ENCODE data around the gene METTL1. TPM values are rescaled to one million over a fixed set of nuclear protein-coding genes. Genes with fewer than 3 reads are reported as not detected.
A peak's percentile ranks its signal among the peaks of the same experiment; 100 is the strongest.

METTL1 gene
- total and polyA plus RNA-seq, 9 of the 15 experiments (the other 6 are each of a cell fraction or from before 2014, with no cell fraction given): 12.6 to 65.9 (median 39.2) TPM

DNA sequence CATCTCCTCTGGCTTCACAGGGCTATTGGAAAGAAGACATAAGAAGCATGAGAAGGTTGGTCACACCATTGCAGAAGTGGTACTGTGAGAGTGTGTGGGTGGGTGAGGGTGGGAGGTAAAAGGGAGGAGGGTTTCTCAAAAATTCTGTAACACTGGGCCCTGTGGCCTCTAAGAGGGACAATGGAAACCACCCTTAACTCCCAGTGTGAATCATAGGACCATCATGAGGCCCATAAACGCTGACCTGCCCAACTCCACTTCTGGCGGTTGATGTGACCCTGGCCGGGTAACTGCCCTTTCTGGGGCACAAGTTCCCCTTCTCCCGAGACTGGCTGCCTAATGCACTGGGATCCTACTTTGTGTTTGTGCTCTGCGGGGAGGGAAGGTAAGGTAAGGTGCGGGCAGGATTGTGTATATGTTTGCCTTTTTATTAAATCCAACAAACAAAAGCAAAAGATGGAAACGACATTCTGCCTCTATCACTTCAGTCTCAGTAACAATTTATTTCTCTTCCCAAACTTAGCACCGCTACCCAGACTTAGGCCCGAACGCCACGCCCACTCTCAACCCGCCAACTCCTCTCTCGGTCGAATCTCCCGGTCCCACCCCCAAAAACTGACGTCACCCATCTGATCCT, 551 bp downstream of the METTL1 start (continued):
- TF ChIP-seq, protein P1, sequence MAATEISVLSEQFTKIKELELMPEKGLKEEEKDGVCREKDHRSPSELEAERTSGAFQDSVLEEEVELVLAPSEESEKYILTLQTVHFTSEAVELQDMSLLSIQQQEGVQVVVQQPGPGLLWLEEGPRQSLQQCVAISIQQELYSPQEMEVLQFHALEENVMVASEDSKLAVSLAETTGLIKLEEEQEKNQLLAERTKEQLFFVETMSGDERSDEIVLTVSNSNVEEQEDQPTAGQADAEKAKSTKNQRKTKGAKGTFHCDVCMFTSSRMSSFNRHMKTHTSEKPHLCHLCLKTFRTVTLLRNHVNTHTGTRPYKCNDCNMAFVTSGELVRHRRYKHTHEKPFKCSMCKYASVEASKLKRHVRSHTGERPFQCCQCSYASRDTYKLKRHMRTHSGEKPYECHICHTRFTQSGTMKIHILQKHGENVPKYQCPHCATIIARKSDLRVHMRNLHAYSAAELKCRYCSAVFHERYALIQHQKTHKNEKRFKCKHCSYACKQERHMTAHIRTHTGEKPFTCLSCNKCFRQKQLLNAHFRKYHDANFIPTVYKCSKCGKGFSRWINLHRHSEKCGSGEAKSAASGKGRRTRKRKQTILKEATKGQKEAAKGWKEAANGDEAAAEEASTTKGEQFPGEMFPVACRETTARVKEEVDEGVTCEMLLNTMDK (IDR thresholded peaks at IDR 0.05; ENCODE audit: borderline replicate concordance, insufficient read depth, low read depth, low read length, poor library complexity, severe bottlenecking): no peak
- TF ChIP-seq DACH1 (IDR thresholded peaks at IDR 0.05; ENCODE audit: partially characterized antibody): no peak
- no peak for TF ChIP-seq PYGO2 (tag; IDR thresholded peaks at IDR 0.05)
- peak; percentile 88; the same call in 1 of the 2 replicates for TF ChIP-seq KLF13 (tag; IDR thresholded peaks at IDR 0.05; ENCODE audit: borderline replicate concordance, low read depth)
- no peak for TF ChIP-seq ZNF507 (tag; conservative IDR thresholded peaks at IDR 0.05)
- TF ChIP-seq, protein P2, sequence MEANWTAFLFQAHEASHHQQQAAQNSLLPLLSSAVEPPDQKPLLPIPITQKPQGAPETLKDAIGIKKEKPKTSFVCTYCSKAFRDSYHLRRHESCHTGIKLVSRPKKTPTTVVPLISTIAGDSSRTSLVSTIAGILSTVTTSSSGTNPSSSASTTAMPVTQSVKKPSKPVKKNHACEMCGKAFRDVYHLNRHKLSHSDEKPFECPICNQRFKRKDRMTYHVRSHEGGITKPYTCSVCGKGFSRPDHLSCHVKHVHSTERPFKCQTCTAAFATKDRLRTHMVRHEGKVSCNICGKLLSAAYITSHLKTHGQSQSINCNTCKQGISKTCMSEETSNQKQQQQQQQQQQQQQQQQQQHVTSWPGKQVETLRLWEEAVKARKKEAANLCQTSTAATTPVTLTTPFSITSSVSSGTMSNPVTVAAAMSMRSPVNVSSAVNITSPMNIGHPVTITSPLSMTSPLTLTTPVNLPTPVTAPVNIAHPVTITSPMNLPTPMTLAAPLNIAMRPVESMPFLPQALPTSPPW (CRISPR knock-in tag; IDR thresholded peaks at IDR 0.05): no peak
- TF ChIP-seq MCM5 (IDR thresholded peaks at IDR 0.05; ENCODE audit: low read depth): no peak
- no peak for TF ChIP-seq TAL1 (IDR thresholded peaks at IDR 0.05)
- TF ChIP-seq ELF2 (CRISPR knock-in tag; IDR thresholded peaks at IDR 0.05): no peak
- no peak for TF ChIP-seq PHTF2 (CRISPR knock-in tag; IDR thresholded peaks at IDR 0.05)
- TF ChIP-seq, protein P3, sequence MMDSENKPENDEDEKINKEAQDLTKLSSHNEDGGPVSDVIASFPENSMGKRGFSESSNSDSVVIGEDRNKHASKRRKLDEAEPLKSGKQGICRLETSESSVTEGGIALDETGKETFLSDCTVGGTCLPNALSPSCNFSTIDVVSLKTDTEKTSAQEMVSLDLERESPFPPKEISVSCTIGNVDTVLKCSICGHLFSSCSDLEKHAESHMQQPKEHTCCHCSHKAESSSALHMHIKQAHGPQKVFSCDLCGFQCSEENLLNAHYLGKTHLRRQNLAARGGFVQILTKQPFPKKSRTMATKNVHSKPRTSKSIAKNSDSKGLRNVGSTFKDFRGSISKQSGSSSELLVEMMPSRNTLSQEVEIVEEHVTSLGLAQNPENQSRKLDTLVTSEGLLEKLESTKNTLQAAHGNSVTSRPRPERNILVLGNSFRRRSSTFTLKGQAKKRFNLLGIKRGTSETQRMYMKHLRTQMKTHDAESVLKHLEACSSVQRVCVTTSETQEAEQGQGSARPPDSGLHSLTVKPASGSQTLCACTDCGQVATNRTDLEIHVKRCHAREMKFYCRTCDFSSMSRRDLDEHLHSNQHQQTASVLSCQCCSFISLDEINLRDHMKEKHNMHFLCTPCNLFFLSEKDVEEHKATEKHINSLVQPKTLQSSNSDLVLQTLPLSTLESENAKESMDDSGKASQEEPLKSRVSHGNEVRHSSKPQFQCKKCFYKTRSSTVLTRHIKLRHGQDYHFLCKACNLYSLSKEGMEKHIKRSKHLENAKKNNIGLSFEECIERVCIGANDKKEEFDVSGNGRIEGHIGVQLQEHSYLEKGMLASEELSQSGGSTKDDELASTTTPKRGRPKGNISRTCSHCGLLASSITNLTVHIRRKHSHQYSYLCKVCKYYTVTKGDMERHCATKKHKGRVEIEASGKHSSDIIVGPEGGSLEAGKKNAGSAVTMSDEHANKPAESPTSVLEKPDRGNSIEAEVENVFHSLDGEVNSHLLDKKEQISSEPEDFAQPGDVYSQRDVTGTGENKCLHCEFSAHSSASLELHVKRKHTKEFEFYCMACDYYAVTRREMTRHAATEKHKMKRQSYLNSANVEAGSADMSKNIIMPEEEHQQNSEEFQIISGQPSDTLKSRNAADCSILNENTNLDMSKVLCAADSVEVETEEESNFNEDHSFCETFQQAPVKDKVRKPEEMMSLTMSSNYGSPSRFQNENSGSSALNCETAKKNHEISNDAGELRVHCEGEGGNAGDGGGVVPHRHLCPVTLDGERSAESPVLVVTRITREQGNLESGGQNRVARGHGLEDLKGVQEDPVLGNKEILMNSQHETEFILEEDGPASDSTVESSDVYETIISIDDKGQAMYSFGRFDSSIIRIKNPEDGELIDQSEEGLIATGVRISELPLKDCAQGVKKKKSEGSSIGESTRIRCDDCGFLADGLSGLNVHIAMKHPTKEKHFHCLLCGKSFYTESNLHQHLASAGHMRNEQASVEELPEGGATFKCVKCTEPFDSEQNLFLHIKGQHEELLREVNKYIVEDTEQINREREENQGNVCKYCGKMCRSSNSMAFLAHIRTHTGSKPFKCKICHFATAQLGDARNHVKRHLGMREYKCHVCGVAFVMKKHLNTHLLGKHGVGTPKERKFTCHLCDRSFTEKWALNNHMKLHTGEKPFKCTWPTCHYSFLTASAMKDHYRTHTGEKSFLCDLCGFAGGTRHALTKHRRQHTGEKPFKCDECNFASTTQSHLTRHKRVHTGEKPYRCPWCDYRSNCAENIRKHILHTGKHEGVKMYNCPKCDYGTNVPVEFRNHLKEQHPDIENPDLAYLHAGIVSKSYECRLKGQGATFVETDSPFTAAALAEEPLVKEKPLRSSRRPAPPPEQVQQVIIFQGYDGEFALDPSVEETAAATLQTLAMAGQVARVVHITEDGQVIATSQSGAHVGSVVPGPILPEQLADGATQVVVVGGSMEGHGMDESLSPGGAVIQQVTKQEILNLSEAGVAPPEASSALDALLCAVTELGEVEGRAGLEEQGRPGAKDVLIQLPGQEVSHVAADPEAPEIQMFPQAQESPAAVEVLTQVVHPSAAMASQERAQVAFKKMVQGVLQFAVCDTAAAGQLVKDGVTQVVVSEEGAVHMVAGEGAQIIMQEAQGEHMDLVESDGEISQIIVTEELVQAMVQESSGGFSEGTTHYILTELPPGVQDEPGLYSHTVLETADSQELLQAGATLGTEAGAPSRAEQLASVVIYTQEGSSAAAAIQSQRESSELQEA (IDR thresholded peaks at IDR 0.05; ENCODE audit: low read depth): no peak
- TF ChIP-seq ZNF766 (CRISPR knock-in tag; conservative IDR thresholded peaks at IDR 0.05): 0 out of 2 replicates have a peak, but pooled peaks have one; percentile 23
- TF ChIP-seq CCNT2 (IDR thresholded peaks at IDR 0.05; ENCODE audit: borderline replicate concordance, extremely low read depth, insufficient read length, low read depth, low read length): peak; percentile 9
- no peak for TF ChIP-seq CC2D1A (IDR thresholded peaks at IDR 0.05)
- no peak for TF ChIP-seq MEIS2 (IDR thresholded peaks at IDR 0.05; ENCODE audit: partially characterized antibody)
- TF ChIP-seq MTA3 (IDR thresholded peaks at IDR 0.05; ENCODE audit: borderline replicate concordance): no peak

Measured in K562 (cell line).